Breast epithelium (tissue), 3 donors: ENCODE data around the gene PAXX.

Experiments used
- CTCF ChIP-seq, 3 donors: fragments of 450-650 bp; IDR thresholded peaks; one replicate each; pipeline ENCODE4 v1.5.1; 2016 to 2017; ENCODE audit warnings: antibody characterized with exemption in 3 of 3, mild to moderate bottlenecking in 3 of 3, moderate library complexity in 3 of 3
- POLR2AphosphoS5 ChIP-seq, 3 donors: sonication (generic); formaldehyde crosslinking; IDR thresholded peaks; one replicate each; pipeline ENCODE4 v1.6.1; 2017; ENCODE audit warnings: antibody characterized with exemption in 3 of 3

DNA sequence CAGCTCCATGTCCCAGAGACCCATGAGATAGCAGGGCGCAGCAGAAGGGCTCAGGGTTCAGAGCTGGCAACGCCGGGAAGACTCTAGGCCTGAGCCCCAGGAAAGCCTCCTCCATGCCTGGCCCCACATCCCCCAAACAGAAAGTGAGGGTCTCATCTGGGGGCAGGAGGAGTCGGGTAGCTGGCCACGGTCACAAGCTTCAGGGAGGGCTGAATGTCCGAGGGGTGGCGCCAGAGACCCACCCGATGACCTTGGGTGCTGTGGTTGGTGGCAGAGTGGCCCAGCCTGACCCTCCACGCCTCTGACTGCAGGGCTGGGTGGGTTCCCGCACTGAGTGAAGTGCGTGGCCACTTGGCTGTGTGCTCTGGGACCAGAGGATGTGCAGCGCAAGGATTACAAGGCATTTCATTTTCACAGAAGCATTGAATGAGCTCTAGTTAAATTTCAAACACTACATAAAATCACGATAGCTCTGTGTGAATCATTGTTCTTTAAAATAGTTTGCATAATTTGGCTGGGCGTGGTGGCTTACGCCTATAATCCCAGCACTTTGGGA lies 44.2 kb upstream of the PAXX start:
- TF ChIP-seq CTCF (IDR thresholded peaks at IDR 0.05) (peak in 1 of 3 donors; percentile 21), POLR2AphosphoS5 (IDR thresholded peaks at IDR 0.05) (no peak)
